Body of pancreas (tissue), 4 donors: Measurements from ENCODE around the gene S1PR1.

ENCODE experiments used
- POLR2A ChIP-seq, 3 donors: fragments of 450-650 bp; IDR thresholded peaks; one replicate each; pipeline ENCODE4 v1.6.1; 2016; ENCODE audit warnings: antibody characterized with exemption in 3 of 3, mild to moderate bottlenecking in 2 of 3
- TF ChIP-seq, protein P1 (sequence below), 7 experiments: fragments of 450-650 bp in 4 of 7; fragments of 200-600 bp in 3 of 7; sonication (generic) in 3 of 7; IDR thresholded peaks; one replicate each; pipeline ENCODE4 v1.5.1; 2016 to 2019; ENCODE audit warnings: antibody characterized with exemption in 7 of 7

DNA sequence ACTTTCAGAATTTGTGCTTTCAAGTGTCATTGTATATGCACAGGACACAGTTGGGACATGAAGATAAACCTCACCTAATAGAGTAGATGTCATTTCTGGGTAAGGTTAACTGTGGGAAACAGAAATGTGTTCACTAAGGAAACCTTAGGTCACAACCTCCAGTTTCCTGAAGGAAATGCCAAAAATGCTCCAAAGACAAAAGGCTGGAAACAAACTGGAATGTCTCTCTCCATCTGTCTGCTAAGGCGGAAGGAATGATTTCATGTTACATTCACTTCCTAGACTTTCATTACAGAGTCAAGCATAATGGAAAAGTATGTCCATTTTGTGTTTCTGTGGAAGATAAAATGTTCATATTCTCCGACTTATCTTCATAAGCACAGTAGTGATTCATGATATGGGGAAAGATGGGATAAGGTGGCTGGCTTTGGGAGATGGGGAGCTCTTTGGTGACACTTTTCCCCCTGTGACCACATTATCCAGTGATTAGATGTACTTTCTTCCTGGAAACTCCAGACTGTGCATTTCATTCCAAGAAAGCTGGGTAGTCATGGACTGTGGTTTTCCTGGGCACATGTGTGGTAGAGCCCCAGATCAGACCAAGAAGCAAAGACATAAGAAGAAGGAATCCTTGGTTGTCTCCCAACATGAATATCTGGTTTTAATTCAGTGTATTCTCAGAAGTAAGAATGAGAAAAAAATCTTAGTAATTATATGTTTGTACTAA is 5.7 kb downstream of the S1PR1 start:
- TF ChIP-seq, protein P1, sequence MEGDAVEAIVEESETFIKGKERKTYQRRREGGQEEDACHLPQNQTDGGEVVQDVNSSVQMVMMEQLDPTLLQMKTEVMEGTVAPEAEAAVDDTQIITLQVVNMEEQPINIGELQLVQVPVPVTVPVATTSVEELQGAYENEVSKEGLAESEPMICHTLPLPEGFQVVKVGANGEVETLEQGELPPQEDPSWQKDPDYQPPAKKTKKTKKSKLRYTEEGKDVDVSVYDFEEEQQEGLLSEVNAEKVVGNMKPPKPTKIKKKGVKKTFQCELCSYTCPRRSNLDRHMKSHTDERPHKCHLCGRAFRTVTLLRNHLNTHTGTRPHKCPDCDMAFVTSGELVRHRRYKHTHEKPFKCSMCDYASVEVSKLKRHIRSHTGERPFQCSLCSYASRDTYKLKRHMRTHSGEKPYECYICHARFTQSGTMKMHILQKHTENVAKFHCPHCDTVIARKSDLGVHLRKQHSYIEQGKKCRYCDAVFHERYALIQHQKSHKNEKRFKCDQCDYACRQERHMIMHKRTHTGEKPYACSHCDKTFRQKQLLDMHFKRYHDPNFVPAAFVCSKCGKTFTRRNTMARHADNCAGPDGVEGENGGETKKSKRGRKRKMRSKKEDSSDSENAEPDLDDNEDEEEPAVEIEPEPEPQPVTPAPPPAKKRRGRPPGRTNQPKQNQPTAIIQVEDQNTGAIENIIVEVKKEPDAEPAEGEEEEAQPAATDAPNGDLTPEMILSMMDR (IDR thresholded peaks at IDR 0.05) = no peak
- TF ChIP-seq POLR2A (IDR thresholded peaks at IDR 0.05) = no peak
